Aorta (tissue), 5 donors: ENCODE results near the gene RASSF5. TPM values are rescaled to one million over a fixed set of nuclear protein-coding genes. Genes with fewer than 3 reads are reported as not detected.

Source experiments
- ATAC-seq: fragments of 200-7000 bp; cut with Tn5 transposase; one replicate; pipeline ENCODE4 v1.9.1; 2022; ENCODE audit warnings: moderate library complexity; ENCODE audit not compliant: low FRiP score
- DNase-seq, 2 donors: peaks; one replicate each; pipeline ENCODE4 v3.0.0-alpha.2; 2020
- H3K27ac ChIP-seq, 2 donors: one replicate each; pipeline ENCODE4 v1.5.1; 2013; ENCODE audit warnings: low read length in 2 of 2, mild to moderate bottlenecking in 2 of 2, moderate library complexity in 2 of 2, control low read depth in 1 of 2, inconsistent platforms in 1 of 2, low read depth in 1 of 2
- H3K27me3 ChIP-seq, 2 donors: one replicate each; pipeline ENCODE4 v1.6.1; 2013; ENCODE audit warnings: control low read depth in 1 of 2, low read length in 1 of 2, mild to moderate bottlenecking in 1 of 2, moderate library complexity in 1 of 2; ENCODE audit not compliant: insufficient read depth in 2 of 2, control insufficient read depth in 1 of 2
- H3K36me3 ChIP-seq, 2 donors: one replicate each; pipeline ENCODE4 v1.6.1; 2013; ENCODE audit warnings: control low read depth in 1 of 2, low read length in 1 of 2, mild to moderate bottlenecking in 1 of 2; ENCODE audit not compliant: insufficient read depth in 2 of 2, control insufficient read depth in 1 of 2
- H3K4me1 ChIP-seq, 2 donors: one replicate each; pipeline ENCODE4 v1.6.1; 2013; ENCODE audit warnings: low read length in 2 of 2, control low read depth in 1 of 2, mild to moderate bottlenecking in 1 of 2, moderate library complexity in 1 of 2; ENCODE audit not compliant: insufficient read depth in 2 of 2, control insufficient read depth in 1 of 2
- H3K4me3 ChIP-seq, 2 donors: one replicate each; pipeline ENCODE4 v1.5.1; 2013; ENCODE audit warnings: low read length in 2 of 2, control low read depth in 1 of 2, mild to moderate bottlenecking in 1 of 2
- H3K9me3 ChIP-seq: one replicate; pipeline ENCODE4 v1.6.1; 2013; ENCODE audit warnings: mild to moderate bottlenecking, low read length; ENCODE audit not compliant: control insufficient read depth
- WGBS, 2 donors: extraction: QIAGEN DNeasy Blood & Tissue Kit; methylation state at CpG; one replicate each; pipeline ENCODE4 v1.1.7; 2013; 5-methylcytosine and 5-hydroxymethylcytosine counted together
- intact Hi-C, 2 donors: fragments of 100-400 bp; cut with DNase I; formaldehyde crosslinking; loops; one replicate each; pipeline versions ENCODE4 v1.14.2 to v1.15.0; 2022
- polyA plus RNA-seq, 2 donors: library from polyadenylated mRNA; stranded (reverse); fragments of 200-250 nt; gene quantifications; one replicate each; pipeline ENCODE4 v1.2.3, GENCODE V29; 2013
- total RNA-seq, 2 donors: library from RNA; stranded (reverse); fragmentation: NEBNext Ultra II Directional; extraction: Animal tissue kit (Norgen Biotek cat#: 25700); gene quantifications; one replicate each; pipeline ENCODE4 v1.2.1, GENCODE V29; 2021
- donor health status: healthy with polysubstance abuse.
- donor health status: Bipolar disorder and iron deficiency.
- donor health status: DM: no; HTN: no; CAD: no.
- donor health status: DM: no; HTN: no; CAD: no.
- donor health status: DM: yes; HTN: yes; CAD: no.

RASSF5 gene
- total and polyA plus RNA-seq, 4 donors: 2.1 to 18.2 (median 9.9) TPM

DNA sequence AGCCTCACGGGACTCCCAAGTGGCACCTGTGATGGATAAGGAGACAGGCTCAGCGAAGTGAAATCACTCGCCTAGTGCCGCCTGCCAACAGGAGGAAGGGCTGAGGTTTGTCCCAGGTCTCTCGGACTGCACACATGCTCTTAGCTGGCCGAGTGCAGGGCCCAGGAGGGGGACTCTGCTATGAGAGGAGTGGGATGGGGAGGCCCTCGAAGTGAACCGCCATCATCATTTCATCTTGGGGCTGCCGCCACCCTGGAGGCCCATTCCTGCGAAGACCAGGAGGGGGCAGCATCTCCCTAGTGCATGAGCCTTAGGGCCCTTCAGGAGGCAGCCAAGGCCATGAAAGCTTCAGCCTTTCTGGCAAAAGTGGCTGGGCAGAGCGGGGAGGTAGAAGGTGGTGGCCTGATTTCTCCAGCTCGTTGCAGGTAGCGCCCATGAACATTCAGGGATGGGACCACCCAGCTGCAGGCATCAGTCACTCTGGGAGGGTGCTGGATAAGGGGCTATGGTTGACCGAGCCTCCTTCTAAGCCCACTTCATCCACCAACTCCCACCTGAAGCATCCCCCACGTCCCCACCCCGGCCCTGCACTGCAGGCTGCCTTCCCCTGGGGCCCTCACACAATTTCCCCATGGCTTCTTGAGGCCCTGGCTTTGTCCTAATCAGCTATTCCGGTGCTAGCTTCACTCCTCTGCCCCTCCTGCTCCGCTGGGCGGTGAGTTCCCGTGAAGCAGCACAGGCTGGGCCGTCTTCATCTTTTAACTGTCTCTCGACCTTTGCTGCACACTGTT is 17.2 kb upstream of the RASSF5 start:
- ATAC-seq (peak; percentile 88), DNase-seq (peak; percentile 80 to 93)
- Histone ChIP-seq H3K36me3 (no peaks in the 10 kb centered on the region), H3K27ac (no peak overlapping the region), H3K4me3 (no peak overlapping the region), H3K9me3 (no peaks in the 10 kb centered on the region), H3K4me1 (no peaks in the 10 kb centered on the region), H3K27me3 (no peaks in the 10 kb centered on the region)
- intact Hi-C loops: loop anchor here (1.0 to 10.0 kb wide), 6 partner anchors 52 to 422 kb away; partner anchors contain the start of gene MAPKAPK2 (in 1 of the 2)
- 53 to 55% methylated on average over 22 of the region's 22 CpGs for WGBS, 2 donors

DNA sequence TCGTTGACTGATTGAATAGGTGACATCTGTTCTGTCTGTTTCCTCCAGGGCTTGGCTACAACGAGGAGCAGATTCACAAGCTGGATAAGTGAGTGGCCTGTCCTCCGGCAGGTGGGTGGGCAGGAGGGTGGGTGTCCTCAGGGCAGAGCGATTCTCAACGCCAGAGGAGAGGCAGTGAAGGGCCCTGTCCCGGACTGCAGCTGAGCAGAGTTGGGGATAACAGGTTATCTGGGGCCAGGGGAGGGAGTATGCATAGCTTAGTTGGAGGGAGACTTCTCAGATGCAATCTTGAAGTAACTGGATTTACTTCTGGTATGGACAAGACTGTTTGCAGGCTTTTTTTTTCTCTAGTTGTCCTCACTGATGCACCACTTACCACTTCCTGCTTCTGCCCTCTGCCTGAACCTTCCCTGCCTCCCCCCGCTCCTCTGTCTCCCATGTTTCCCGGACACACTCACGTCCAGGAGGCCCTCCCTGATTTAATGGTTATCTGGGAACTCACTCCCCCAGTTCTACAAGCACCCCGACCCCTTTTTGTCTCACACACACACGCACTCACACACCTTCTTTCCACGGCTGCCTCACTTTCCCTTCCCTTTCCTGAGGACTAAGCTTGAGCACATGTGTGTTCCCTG is 16.4 kb upstream of the RASSF5 start:
- no peak overlapping the region for H3K4me3 ChIP-seq
- no peak for DNase-seq
- H3K4me1 ChIP-seq: no peaks in the 10 kb centered on the region
- H3K27me3 ChIP-seq: no peaks in the 10 kb centered on the region
- intact Hi-C loops: loop anchor here (1.0 to 10.0 kb wide), 5 partner anchors 51 to 421 kb away; partner anchors contain the start of gene MAPKAPK2 (in 1 of the 2)
- no peaks in the 10 kb centered on the region for H3K9me3 ChIP-seq
- no peaks in the 10 kb centered on the region for H3K36me3 ChIP-seq
- WGBS, 2 donors: 91 to 92% methylated on average over 12 of the region's 12 CpGs
- ATAC-seq: no peak
- no peak overlapping the region for H3K27ac ChIP-seq

DNA sequence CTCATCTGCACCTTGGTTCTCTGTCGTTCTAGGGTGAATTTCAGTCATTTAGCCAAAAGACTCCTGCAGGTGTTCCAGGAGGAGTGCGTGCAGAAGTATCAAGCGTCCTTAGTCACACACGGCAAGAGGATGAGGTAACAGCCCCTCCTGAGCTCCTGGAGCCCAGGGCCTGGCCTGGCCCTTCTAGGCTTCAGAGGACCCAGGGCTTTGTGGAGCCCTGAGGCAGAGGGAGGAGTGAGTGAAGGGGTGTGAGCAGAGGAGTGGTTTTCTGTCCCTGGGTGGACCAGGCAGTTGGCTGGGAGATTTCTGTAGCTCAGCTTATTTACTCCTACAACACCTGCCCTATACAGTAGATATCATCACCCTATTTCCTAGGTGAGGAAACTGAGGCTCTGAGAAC is 15.7 kb upstream of the RASSF5 start:
- H3K36me3 ChIP-seq: no peaks in the 10 kb centered on the region
- no peaks in the 10 kb centered on the region for H3K9me3 ChIP-seq
- ATAC-seq: no peak
- H3K4me1 ChIP-seq: no peaks in the 10 kb centered on the region
- WGBS, 2 donors: 93 to 94% methylated on average over 4 of the region's 4 CpGs
- DNase-seq: no peak
- intact Hi-C loops: loop anchor here (2.0 to 10.0 kb wide), 4 partner anchors 51 to 421 kb away; partner anchors contain the start of gene MAPKAPK2 (in 1 of the 2)
- no peaks in the 10 kb centered on the region for H3K27me3 ChIP-seq
- H3K27ac ChIP-seq: no peak overlapping the region
- no peak overlapping the region for H3K4me3 ChIP-seq

GRCh38 chr1:206492589-206492988 is 14.7 kb upstream of the RASSF5 start:
- 96 to 99% methylated on average over 10 of the region's 10 CpGs for WGBS, 2 donors
- DNase-seq (no peak), ATAC-seq (no peak)
- no peaks in the 10 kb centered on the region for H3K9me3 ChIP-seq
- H3K27ac ChIP-seq: no peak overlapping the region
- H3K4me3 ChIP-seq: no peak overlapping the region
- H3K36me3 ChIP-seq: no peaks in the 10 kb centered on the region
- no peaks in the 10 kb centered on the region for H3K27me3 ChIP-seq
- intact Hi-C loops: loop anchor here in 1 of 2 donors (5.0 to 10.0 kb wide), 3 partner anchors 50 to 420 kb away; partner anchors contain the start of gene MAPKAPK2
- no peaks in the 10 kb centered on the region for H3K4me1 ChIP-seq

DNA sequence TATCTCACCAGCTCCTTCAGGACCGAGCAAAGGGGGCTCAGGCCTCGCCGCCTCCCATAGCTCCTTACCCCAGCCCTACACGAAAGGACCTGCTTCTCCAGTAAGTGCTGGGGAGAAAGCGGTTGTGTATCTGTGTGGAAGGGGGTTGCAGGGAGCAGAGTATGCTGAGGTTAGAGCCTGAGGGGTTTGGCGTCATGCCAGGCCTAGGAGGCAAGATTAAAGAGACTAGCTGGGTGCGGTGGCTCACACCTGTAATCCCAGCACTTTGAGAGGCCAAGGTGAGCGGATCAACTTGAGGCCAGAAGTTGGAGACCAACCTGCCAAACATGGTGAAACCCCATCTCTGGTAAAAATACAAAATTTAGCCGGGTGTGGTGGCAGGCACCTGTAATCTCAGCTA is 14.1 kb upstream of the RASSF5 start:
- ATAC-seq: no peak
- no peaks in the 10 kb centered on the region for H3K27me3 ChIP-seq
- DNase-seq: no peak
- H3K9me3 ChIP-seq: no peaks in the 10 kb centered on the region
- intact Hi-C loops: loop anchor here in 1 of 2 donors (5.0 to 10.0 kb wide), 3 partner anchors 49 to 419 kb away; partner anchors contain the start of gene MAPKAPK2
- 89 to 92% methylated on average over 9 of the region's 9 CpGs for WGBS, 2 donors
- H3K4me3 ChIP-seq: no peak overlapping the region
- H3K4me1 ChIP-seq: no peaks in the 10 kb centered on the region
- H3K27ac ChIP-seq: no peak overlapping the region
- no peaks in the 10 kb centered on the region for H3K36me3 ChIP-seq

GRCh38 chr1:206495011-206495461 is 12.3 kb upstream of the RASSF5 start:
- intact Hi-C loops: loop anchor here in 1 of 2 donors (10.0 kb wide), 1 partner anchor 190 kb away; the partner anchor contains the start of gene MAPKAPK2
- Histone ChIP-seq H3K4me3 (no peak overlapping the region), H3K36me3 (no peaks in the 10 kb centered on the region), H3K9me3 (no peaks in the 10 kb centered on the region), H3K27ac (no peak overlapping the region), H3K4me1 (no peaks in the 10 kb centered on the region), H3K27me3 (no peaks in the 10 kb centered on the region)
- 86 to 88% methylated on average over 6 of the region's 6 CpGs for WGBS, 2 donors
- DNase-seq (peak in 1 of 2 donors; percentile 22), ATAC-seq (no peak)

GRCh38 chr1:206495493-206496046 is 11.8 kb upstream of the RASSF5 start:
- ATAC-seq: no peak
- WGBS, 2 donors: 26 to 28% methylated on average over 3 of the region's 3 CpGs
- Histone ChIP-seq H3K27ac (peak overlapping the region in 1 of 2 donors; percentile 39), H3K4me1 (no peaks in the 10 kb centered on the region), H3K27me3 (no peaks in the 10 kb centered on the region), H3K9me3 (no peaks in the 10 kb centered on the region), H3K4me3 (no peak overlapping the region), H3K36me3 (no peaks in the 10 kb centered on the region)
- intact Hi-C loops: loop anchor here in 1 of 2 donors (10.0 kb wide), 1 partner anchor 189 kb away; the partner anchor contains the start of gene MAPKAPK2
- no peak for DNase-seq

GRCh38 chr1:206496131-206496793 is 11.1 kb upstream of the RASSF5 start:
- H3K27me3 ChIP-seq: no peaks in the 10 kb centered on the region
- no peaks in the 10 kb centered on the region for H3K9me3 ChIP-seq
- DNase-seq: no peak
- intact Hi-C loops: loop anchor here in 1 of 2 donors (10.0 kb wide), 1 partner anchor 189 kb away; the partner anchor contains the start of gene MAPKAPK2
- no peaks in the 10 kb centered on the region for H3K36me3 ChIP-seq
- H3K4me3 ChIP-seq: no peak overlapping the region
- no peak for ATAC-seq
- peak overlapping the region in 1 of 2 donors; percentile 39 for H3K27ac ChIP-seq
- H3K4me1 ChIP-seq: no peaks in the 10 kb centered on the region
- 64 to 65% methylated on average over 6 of the region's 6 CpGs for WGBS, 2 donors
